K562 (cell line): ENCODE results near the gene DDR1. TPM values are rescaled to one million over a fixed set of nuclear protein-coding genes. Genes with fewer than 3 reads are reported as not detected.
A peak's percentile ranks its signal among the peaks of the same experiment; 100 is the strongest.

ENCODE experiments used
- ATAC-seq: fragments of 200-7000 bp; cut with Tn5 transposase; 3 replicates; pipeline ENCODE4 v1.9.1; 2020; ENCODE audit warnings: moderate library complexity
- BruUV-seq: library from RNA; stranded (reverse); fragments of 400-500 nt; replicated peaks from 2 replicates; lab custom pipeline; 2021; lab: Mats Ljungman, UMichigan
- CTCF ChIA-PET: fragments of 300-600 bp; formaldehyde crosslinking; extraction: SDS; loops from one replicate; lab custom pipeline; 2021; ENCODE audit warnings: low intra/inter-chr PET ratio; lab: Yijun Ruan, JAX
- POLR2A ChIA-PET: fragments of 300-600, 350-650 bp; sonication (Branson Sonifier 250); formaldehyde crosslinking; extraction: SDS; loops from one replicate; lab custom pipeline; 2021; ENCODE audit warnings: antibody characterized with exemption, inconsistent platforms; lab: Yijun Ruan, JAX
- DNase-seq, 4 experiments: peaks; one replicate each; pipeline versions ENCODE4 v3.0.0 to v3.0.0-alpha.2; 2011 to 2018; ENCODE audit warnings: low spot score in 3 of 4, mixed read lengths in 3 of 4; ENCODE audit errors: extremely low read depth in 1 of 4
- FAIRE-seq: peaks from 2 replicates; lab custom pipeline; 2011; peaks lifted over from hg19 to GRCh38; lab: Jason Lieb, UNC
- H2AFZ ChIP-seq: 2 replicates; pipeline ENCODE4 v1.6.0; 2011; ENCODE audit warnings: low read depth, low read length, control low read depth, inconsistent platforms
- H3K27ac ChIP-seq: fragments of 200-600 bp; 3 replicates; pipeline ENCODE4 v1.8.0; 2011; ENCODE audit warnings: low read depth, mild to moderate bottlenecking, control low read depth, inconsistent platforms, low read length, moderate library complexity, mixed read lengths; ENCODE audit errors: extremely low read depth
- H3K27me3 ChIP-seq, 2 experiments: fragments of 300-600 bp in 1 of 2; 2 replicates in 1 of 2; 3 replicates in 1 of 2; pipeline versions ENCODE4 v1.6.0 to v1.8.0; 2011; ENCODE audit warnings: inconsistent platforms in 2 of 2, low read length in 2 of 2, mild to moderate bottlenecking in 1 of 2, mixed read lengths in 1 of 2, moderate library complexity in 1 of 2; ENCODE audit not compliant: control insufficient read depth in 2 of 2, insufficient read depth in 2 of 2
- H3K36me3 ChIP-seq: fragments of 300-600 bp; 3 replicates; pipeline ENCODE4 v1.8.0; 2011; ENCODE audit warnings: mild to moderate bottlenecking, low read length, inconsistent platforms; ENCODE audit not compliant: control insufficient read depth, insufficient read depth
- H3K4me1 ChIP-seq, 2 experiments: fragments of 200-600 bp in 1 of 2; replicated peaks in 1 of 2; 2 replicates in 1 of 2; 3 replicates in 1 of 2; pipeline versions ENCODE4 v1.5.1 to v1.8.0; 2011; ENCODE audit warnings: inconsistent platforms in 2 of 2, low read length in 2 of 2, mild to moderate bottlenecking in 1 of 2, mixed read lengths in 1 of 2, moderate library complexity in 1 of 2; ENCODE audit not compliant: control insufficient read depth in 2 of 2, insufficient read depth in 2 of 2
- H3K4me2 ChIP-seq: 2 replicates; pipeline ENCODE4 v1.6.1; 2011; ENCODE audit warnings: low read length, control low read depth, inconsistent platforms, mixed read lengths; ENCODE audit not compliant: insufficient read depth
- H3K4me3 ChIP-seq: fragments of 200-600 bp; sonication (generic), shearing (Covaris generic); 2 replicates; pipeline ENCODE4 v1.5.1; 2016; ENCODE audit warnings: control low read depth, inconsistent platforms
- H3K79me2 ChIP-seq: fragments of 200-600 bp; 3 replicates; pipeline ENCODE4 v1.8.0; 2011; ENCODE audit warnings: low read length, inconsistent platforms; ENCODE audit not compliant: control insufficient read depth, insufficient read depth
- H3K9ac ChIP-seq, 2 experiments: 2 replicates each; pipeline versions ENCODE4 v1.6.0 to v1.6.1; 2011; ENCODE audit warnings: low read depth in 2 of 2, low read length in 2 of 2, control low read depth in 1 of 2, inconsistent platforms in 1 of 2, mild to moderate bottlenecking in 1 of 2, mixed read lengths in 1 of 2; ENCODE audit not compliant: insufficient read depth in 1 of 2
- H3K9me1 ChIP-seq: one replicate; pipeline ENCODE4 v1.6.0; 2011; ENCODE audit warnings: inconsistent platforms, mild to moderate bottlenecking, low read length, moderate library complexity; ENCODE audit not compliant: control insufficient read depth, insufficient read depth
- H3K9me3 ChIP-seq: replicated peaks from 2 replicates; pipeline ENCODE4 v1.5.1; 2011; ENCODE audit warnings: low read depth, low read length, inconsistent platforms; ENCODE audit not compliant: control insufficient read depth, insufficient read depth
- H4K20me1 ChIP-seq: replicated peaks from 2 replicates; pipeline ENCODE4 v1.6.1; 2011; ENCODE audit warnings: low read length, inconsistent platforms, mixed read lengths; ENCODE audit not compliant: control insufficient read depth, insufficient read depth
- CHCHD3 ChIP-seq: fragments of 250-450 bp; sonication (Bioruptor Pico); IDR thresholded peaks from 2 replicates; pipeline ENCODE4 v2.1.2; 2022; ENCODE audit warnings: mild to moderate bottlenecking
- FUS ChIP-seq: fragments of 200-400 bp; formaldehyde crosslinking; optimal IDR thresholded peaks from 2 replicates; pipeline ENCODE3; 2017; ENCODE audit warnings: low read depth, low read length
- MEIS2 ChIP-seq: fragments of 450-650 bp; IDR thresholded peaks from 2 replicates; pipeline ENCODE4 v1.6.1; 2014; ENCODE audit warnings: mild to moderate bottlenecking; ENCODE audit not compliant: partially characterized antibody
- NR4A1 ChIP-seq, 2 experiments: fragments of 250-450 bp in 1 of 2; fragments of 450-650 bp in 1 of 2; sonication (Bioruptor Pico) in 1 of 2; IDR thresholded peaks; 2 replicates each; pipeline versions ENCODE4 v1.4.0 to v1.6.1; 2016 to 2020; ENCODE audit warnings: mild to moderate bottlenecking in 2 of 2, missing compliant biosample characterization in 1 of 2, missing genetic modification characterization in 1 of 2, moderate library complexity in 1 of 2
- RBM15 ChIP-seq: fragments of 200-400 bp; formaldehyde crosslinking; IDR thresholded peaks from 2 replicates; pipeline ENCODE4 v1.6.1; 2018; ENCODE audit warnings: mild to moderate bottlenecking, low read length, moderate library complexity; ENCODE audit not compliant: insufficient read depth
- SRSF3 ChIP-seq: fragments of 200-400 bp; formaldehyde crosslinking; IDR thresholded peaks from 2 replicates; pipeline ENCODE4 v1.6.1; 2016; ENCODE audit warnings: mild to moderate bottlenecking, low read length, moderate library complexity; ENCODE audit not compliant: insufficient read depth
- ZNF184 ChIP-seq: sonication (generic); formaldehyde crosslinking; IDR thresholded peaks from 2 replicates; pipeline ENCODE4 v1.5.0; 2020; ENCODE audit warnings: missing genetic modification reagents
- ZNF280A ChIP-seq: fragments of 450-650 bp; IDR thresholded peaks from 2 replicates; pipeline ENCODE4 v1.6.1; 2018; ENCODE audit warnings: mild to moderate bottlenecking, low read depth; ENCODE audit not compliant: partially characterized antibody
- WGBS: fragments of 100-300 bp; shearing (Covaris generic); methylation state at CpG from one replicate; pipeline ENCODE4 v1.1.6; 2016; ENCODE audit warnings: low coverage, mixed read lengths; ENCODE audit not compliant: insufficient coverage; ENCODE audit errors: missing lambda C conversion rate; 5-methylcytosine and 5-hydroxymethylcytosine counted together
- in situ Hi-C: fragments of 300-500 bp; cut with MboI; formaldehyde crosslinking; loops from 4 replicates; pipeline ENCODE4 v1.15.0; 2018; ENCODE audit warnings: inconsistent platforms, mixed read lengths
- intact Hi-C: fragments of 100-400 bp; cut with micrococcal nuclease; formaldehyde crosslinking; loops from 2 replicates; pipeline ENCODE4 v1.14.2; 2022
- polyA plus RNA-seq, 8 experiments: library from polyadenylated mRNA; depleted of rRNA in 4 of 8; stranded (reverse) in 5 of 8; unstranded in 3 of 8; fragments of >200 nt; fragmentation: Nextera tagmentation in 2 of 8; fragmentation: Illumina TruSeq in 1 of 8; extraction: Ambion mirVana in 2 of 8; extraction: Trizol in 1 of 8; gene quantifications; 2 replicates each; pipeline versions ENCODE4 v1.2.1 to v1.2.3, GENCODE V29; 2011 to 2014; ENCODE audit warnings: inconsistent platforms in 1 of 8, missing spikeins in 1 of 8
- total RNA-seq, 7 experiments: library from RNA; depleted of rRNA in 6 of 7; stranded (reverse); fragments of >200 nt in 6 of 7; fragmentation: Illumina TruSeq in 2 of 7; extraction: Trizol in 2 of 7; gene quantifications; 2 replicates each; pipeline versions ENCODE4 v1.2.1 to v1.2.3, GENCODE V29; 2011 to 2021; ENCODE audit warnings: low replicate concordance in 1 of 7
- TF ChIP-seq, protein P1 (sequence below): sonication (generic); formaldehyde crosslinking; IDR thresholded peaks from 2 replicates; pipeline ENCODE4 v1.8.1; 2023; ENCODE audit warnings: mild to moderate bottlenecking, missing genetic modification reagents
- TF ChIP-seq, protein P2 (sequence below): sonication (generic); formaldehyde crosslinking; IDR thresholded peaks from 2 replicates; pipeline ENCODE4 v1.8.1; 2023; ENCODE audit warnings: missing genetic modification reagents, mild to moderate bottlenecking, borderline replicate concordance

DDR1 gene
- total and polyA plus RNA-seq, 9 of the 15 experiments (the other 6 are each of a cell fraction or from before 2014, with no cell fraction given): 1.4 to 44.6 (median 12.2) TPM

DNA sequence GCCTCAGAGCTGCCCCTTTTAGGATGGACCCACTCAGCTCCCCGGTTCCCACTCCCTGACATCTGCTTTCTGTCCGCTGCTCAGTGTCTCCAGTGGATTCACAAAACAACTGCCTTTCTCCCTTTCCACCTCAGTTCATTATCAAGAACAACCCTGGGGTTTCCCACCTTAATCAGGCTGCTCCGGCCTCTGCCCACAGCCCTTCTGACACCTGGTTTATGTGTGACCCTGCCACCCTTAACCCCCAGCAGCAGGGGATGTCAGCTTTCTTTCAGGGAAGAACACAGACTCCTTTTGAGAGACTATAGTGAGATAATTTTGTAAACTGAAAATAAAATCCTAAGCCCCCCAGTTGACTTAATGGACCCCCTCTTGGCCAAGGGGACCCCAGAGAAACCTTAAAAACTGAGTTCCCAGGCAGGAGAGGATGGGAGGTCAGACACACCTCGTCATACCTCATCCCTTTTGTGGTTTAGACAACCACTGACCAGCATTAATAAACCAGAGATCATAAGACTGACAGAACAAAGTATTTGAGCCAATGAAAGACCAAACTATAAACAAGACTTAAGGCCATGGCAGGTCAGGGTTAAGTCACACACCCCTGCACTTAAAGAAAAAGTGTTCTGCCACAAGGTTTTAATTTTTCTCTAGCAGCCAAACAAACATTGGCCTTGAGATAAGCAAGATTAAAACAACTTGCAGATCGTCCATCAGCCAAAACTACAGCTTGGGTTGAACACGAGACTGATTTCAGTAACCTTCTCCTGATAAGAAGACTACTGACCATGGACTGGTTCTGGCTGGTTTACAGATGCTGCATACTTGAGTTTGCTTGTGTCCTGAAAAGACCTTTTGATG is 42.4 kb upstream of the DDR1 start:
- in situ Hi-C loops: no loop called here
- TF ChIP-seq RBM15 (no peak), ZNF184 (CRISPR knock-in tag) (no peak), MEIS2 (peak; percentile 33), ZNF280A (no peak), FUS (no peak), NR4A1 (CRISPR knock-in tag; IDR thresholded peaks at IDR 0.05) (no peak), NR4A1 (tag; IDR thresholded peaks at IDR 0.05) (no peak), SRSF3 (no peak), CHCHD3 (CRISPR knock-in tag) (no peak)
- TF ChIP-seq, protein P1, sequence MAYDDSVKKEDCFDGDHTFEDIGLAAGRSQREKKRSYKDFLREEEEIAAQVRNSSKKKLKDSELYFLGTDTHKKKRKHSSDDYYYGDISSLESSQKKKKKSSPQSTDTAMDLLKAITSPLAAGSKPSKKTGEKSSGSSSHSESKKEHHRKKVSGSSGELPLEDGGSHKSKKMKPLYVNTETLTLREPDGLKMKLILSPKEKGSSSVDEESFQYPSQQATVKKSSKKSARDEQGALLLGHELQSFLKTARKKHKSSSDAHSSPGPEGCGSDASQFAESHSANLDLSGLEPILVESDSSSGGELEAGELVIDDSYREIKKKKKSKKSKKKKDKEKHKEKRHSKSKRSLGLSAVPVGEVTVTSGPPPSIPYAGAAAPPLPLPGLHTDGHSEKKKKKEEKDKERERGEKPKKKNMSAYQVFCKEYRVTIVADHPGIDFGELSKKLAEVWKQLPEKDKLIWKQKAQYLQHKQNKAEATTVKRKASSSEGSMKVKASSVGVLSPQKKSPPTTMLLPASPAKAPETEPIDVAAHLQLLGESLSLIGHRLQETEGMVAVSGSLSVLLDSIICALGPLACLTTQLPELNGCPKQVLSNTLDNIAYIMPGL (CRISPR knock-in tag): no peak
- TF ChIP-seq, protein P2, sequence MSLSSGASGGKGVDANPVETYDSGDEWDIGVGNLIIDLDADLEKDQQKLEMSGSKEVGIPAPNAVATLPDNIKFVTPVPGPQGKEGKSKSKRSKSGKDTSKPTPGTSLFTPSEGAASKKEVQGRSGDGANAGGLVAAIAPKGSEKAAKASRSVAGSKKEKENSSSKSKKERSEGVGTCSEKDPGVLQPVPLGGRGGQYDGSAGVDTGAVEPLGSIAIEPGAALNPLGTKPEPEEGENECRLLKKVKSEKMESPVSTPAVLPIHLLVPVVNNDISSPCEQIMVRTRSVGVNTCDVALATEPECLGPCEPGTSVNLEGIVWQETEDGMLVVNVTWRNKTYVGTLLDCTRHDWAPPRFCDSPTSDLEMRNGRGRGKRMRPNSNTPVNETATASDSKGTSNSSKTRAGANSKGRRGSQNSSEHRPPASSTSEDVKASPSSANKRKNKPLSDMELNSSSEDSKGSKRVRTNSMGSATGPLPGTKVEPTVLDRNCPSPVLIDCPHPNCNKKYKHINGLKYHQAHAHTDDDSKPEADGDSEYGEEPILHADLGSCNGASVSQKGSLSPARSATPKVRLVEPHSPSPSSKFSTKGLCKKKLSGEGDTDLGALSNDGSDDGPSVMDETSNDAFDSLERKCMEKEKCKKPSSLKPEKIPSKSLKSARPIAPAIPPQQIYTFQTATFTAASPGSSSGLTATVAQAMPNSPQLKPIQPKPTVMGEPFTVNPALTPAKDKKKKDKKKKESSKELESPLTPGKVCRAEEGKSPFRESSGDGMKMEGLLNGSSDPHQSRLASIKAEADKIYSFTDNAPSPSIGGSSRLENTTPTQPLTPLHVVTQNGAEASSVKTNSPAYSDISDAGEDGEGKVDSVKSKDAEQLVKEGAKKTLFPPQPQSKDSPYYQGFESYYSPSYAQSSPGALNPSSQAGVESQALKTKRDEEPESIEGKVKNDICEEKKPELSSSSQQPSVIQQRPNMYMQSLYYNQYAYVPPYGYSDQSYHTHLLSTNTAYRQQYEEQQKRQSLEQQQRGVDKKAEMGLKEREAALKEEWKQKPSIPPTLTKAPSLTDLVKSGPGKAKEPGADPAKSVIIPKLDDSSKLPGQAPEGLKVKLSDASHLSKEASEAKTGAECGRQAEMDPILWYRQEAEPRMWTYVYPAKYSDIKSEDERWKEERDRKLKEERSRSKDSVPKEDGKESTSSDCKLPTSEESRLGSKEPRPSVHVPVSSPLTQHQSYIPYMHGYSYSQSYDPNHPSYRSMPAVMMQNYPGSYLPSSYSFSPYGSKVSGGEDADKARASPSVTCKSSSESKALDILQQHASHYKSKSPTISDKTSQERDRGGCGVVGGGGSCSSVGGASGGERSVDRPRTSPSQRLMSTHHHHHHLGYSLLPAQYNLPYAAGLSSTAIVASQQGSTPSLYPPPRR (CRISPR knock-in tag): no peak

More for the DNA sequence above, 42.4 kb upstream of the DDR1 start:
- no peaks in the 10 kb centered on the region for H3K27me3 ChIP-seq
- no peaks in the 10 kb centered on the region for H4K20me1 ChIP-seq
- POLR2A ChIA-PET: interaction anchor here (0.6 to 2.3 kb wide), 9 partner anchors 8 to 151 kb away, joined by 3 to 8 read pairs (median 3); partner anchors contain the start of genes DDR1 and NRM
- H3K79me2 ChIP-seq: no peaks in the 10 kb centered on the region
- CTCF ChIA-PET: no interaction called here
- H3K36me3 ChIP-seq: no peaks in the 10 kb centered on the region
- DNase-seq: peak in 1 of 4 experiments; percentile 52
- no peak overlapping the region; the same call in 1 of the 2 replicates for H3K4me2 ChIP-seq
- H3K4me1 ChIP-seq: peaks cover 27 to 36% of the 10 kb centered on the region in 2 experiments; a peak in 3 of 5 replicates
- peak; percentile 40 for FAIRE-seq
- no peak overlapping the region for H3K27ac ChIP-seq
- 0 out of 2 replicates have a peak overlapping the region, but pooled peaks have one; percentile 5 for H2AFZ ChIP-seq
- H3K9ac ChIP-seq: peak overlapping the region in 1 of 2 experiments; percentile 18; a peak in 1 of 4 replicates
- 41% methylated on average over 6 of the region's 6 CpGs for WGBS
- intact Hi-C loops: no loop called here
- H3K4me3 ChIP-seq: no peak overlapping the region
- ATAC-seq: peak; percentile 5; the same call in 1 of the 3 replicates
- peaks cover 2% of the 10 kb centered on the region; the same call in 1 of the 2 replicates for H3K9me3 ChIP-seq
- BruUV-seq: no TSS peak
- H3K9me1 ChIP-seq: peaks cover 4% of the 10 kb centered on the region
